Measurements from ENCODE around the gene GOSR2. TPM values are rescaled to one million over a fixed set of nuclear protein-coding genes. Genes with fewer than 3 reads are reported as not detected.
"Not testable (repeated sequence)": the region's sequence is repeated elsewhere in the genome, so short reads cannot be mapped to it uniquely, and the experiment has no call there.

The GOSR2 gene
- total RNA-seq, 1 experiment from 2014 or later: 34.5 TPM

DNA sequence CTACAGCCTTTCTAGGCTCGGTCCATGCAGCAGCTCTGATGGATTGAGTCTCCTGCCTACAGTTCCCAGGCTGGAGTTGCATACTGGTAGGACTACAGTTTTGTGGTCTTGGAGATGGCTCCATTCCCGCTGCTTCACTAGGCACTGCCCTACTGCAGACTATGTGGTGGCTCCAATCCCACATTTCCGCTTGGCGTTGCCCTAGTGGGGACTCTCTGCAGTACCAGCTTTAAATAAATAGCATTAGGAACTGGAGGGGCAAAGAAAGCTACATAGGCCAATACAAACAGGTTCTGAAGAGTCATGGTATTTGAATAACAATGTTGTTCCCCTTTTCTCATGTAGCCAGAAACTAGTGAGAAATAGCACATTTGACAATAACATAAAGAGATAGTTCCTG lies 5.4 kb upstream of the GOSR2 start:
- BruUV-seq (replicated peaks): no TSS peak
- Histone ChIP-seq H3K79me2 (ENCODE audit: low read depth) (peaks cover 5% of the 10 kb centered on the region; the same call in 1 of the 2 replicates), H3K9me2 (ENCODE audit: insufficient read depth) (no peaks in the 10 kb centered on the region), H3K27ac (no peak overlapping the region), H3F3A (ENCODE audit: insufficient read depth, low read depth) (no peaks in the 10 kb centered on the region), H3K9me3 (ENCODE audit: insufficient read depth, low read depth) (no peaks in the 10 kb centered on the region), H3K27me3 (ENCODE audit: insufficient read depth, low read depth) (0 out of 2 replicates have a peak, but pooled peaks cover 4% of the 10 kb centered on the region), H3K4me1 (replicated peaks; ENCODE audit: insufficient read depth) (0 out of 2 replicates have a peak, but pooled peaks cover 5% of the 10 kb centered on the region), H3K36me3 (ENCODE audit: low read depth) (no peaks in the 10 kb centered on the region), H4K20me1 (ENCODE audit: insufficient read depth) (no peaks in the 10 kb centered on the region), H2AFZ (no peak overlapping the region), H3K4me3 (no peak overlapping the region), H3K4me2 (no peak overlapping the region)
- intact Hi-C loops (cut with micrococcal nuclease; ENCODE audit: unreplicated experiment): no loop called here
- no peak for DNase-seq
- ChIA-PET POLR2A (ENCODE audit: unreplicated experiment) (no interaction called here), CTCF (no interaction called here)
- TF ChIP-seq EZH2 (IDR thresholded peaks at IDR 0.05; ENCODE audit: low read depth): no peak
- TF ChIP-seq, protein P1, sequence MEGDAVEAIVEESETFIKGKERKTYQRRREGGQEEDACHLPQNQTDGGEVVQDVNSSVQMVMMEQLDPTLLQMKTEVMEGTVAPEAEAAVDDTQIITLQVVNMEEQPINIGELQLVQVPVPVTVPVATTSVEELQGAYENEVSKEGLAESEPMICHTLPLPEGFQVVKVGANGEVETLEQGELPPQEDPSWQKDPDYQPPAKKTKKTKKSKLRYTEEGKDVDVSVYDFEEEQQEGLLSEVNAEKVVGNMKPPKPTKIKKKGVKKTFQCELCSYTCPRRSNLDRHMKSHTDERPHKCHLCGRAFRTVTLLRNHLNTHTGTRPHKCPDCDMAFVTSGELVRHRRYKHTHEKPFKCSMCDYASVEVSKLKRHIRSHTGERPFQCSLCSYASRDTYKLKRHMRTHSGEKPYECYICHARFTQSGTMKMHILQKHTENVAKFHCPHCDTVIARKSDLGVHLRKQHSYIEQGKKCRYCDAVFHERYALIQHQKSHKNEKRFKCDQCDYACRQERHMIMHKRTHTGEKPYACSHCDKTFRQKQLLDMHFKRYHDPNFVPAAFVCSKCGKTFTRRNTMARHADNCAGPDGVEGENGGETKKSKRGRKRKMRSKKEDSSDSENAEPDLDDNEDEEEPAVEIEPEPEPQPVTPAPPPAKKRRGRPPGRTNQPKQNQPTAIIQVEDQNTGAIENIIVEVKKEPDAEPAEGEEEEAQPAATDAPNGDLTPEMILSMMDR (conservative IDR thresholded peaks at IDR 0.05): no peak

DNA sequence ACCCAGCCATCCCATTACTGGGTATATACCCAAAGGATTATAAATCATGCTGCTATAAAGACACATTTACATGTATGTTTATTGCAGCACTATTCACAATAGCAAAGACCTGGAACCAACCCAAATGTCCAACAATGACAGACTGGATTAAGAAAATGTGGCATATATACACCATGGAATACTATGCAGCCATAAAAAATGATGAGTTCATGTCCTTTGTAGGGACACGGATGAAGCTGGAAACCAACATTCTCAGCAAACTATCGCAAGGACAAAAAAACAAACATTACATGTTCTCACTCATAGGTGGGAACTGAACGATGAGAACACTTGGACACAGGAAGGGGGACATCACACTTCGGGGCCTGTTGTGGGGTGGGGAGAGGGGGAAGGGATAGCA lies 998 bp upstream of the GOSR2 start:
- H3K9me2 ChIP-seq (ENCODE audit: insufficient read depth); H2AFZ ChIP-seq; H3K9me3 ChIP-seq (ENCODE audit: insufficient read depth, low read depth); H3K27me3 ChIP-seq (ENCODE audit: insufficient read depth, low read depth); BruUV-seq (replicated peaks); POLR2A ChIA-PET (ENCODE audit: unreplicated experiment); DNase-seq; intact Hi-C loops (cut with micrococcal nuclease; ENCODE audit: unreplicated experiment); CTCF ChIA-PET; H3F3A ChIP-seq (ENCODE audit: insufficient read depth, low read depth); H3K27ac ChIP-seq: not testable (repeated sequence)
- H3K79me2 ChIP-seq (ENCODE audit: low read depth): peaks cover 45% of the 10 kb centered on the region
- H4K20me1 ChIP-seq (ENCODE audit: insufficient read depth): peaks cover 29% of the 10 kb centered on the region
- peak overlapping the region; percentile 89; the same call in 1 of the 2 replicates for H3K4me3 ChIP-seq
- peaks cover 12% of the 10 kb centered on the region for H3K4me1 ChIP-seq (replicated peaks; ENCODE audit: insufficient read depth)
- peaks cover 11% of the 10 kb centered on the region; the same call in 1 of the 2 replicates for H3K36me3 ChIP-seq (ENCODE audit: low read depth)
- peak overlapping the region; percentile 86 for H3K4me2 ChIP-seq

GRCh38 chr17:46922487-46922803 lies 515 bp upstream of the GOSR2 start:
- BruUV-seq (replicated peaks): TSS peak; percentile 62
- peaks cover 11% of the 10 kb centered on the region; the same call in 1 of the 2 replicates for H3K36me3 ChIP-seq (ENCODE audit: low read depth)
- DNase-seq: no peak
- peaks cover 50% of the 10 kb centered on the region for H3K79me2 ChIP-seq (ENCODE audit: low read depth)
- H3K9me2 ChIP-seq (ENCODE audit: insufficient read depth): no peaks in the 10 kb centered on the region
- ChIA-PET CTCF (no interaction called here), POLR2A (ENCODE audit: unreplicated experiment) (no interaction called here)
- TF ChIP-seq EZH2 (IDR thresholded peaks at IDR 0.05; ENCODE audit: low read depth): no peak
- TF ChIP-seq, protein P1 (conservative IDR thresholded peaks at IDR 0.05): no peak
- no peaks in the 10 kb centered on the region for H3K9me3 ChIP-seq (ENCODE audit: insufficient read depth, low read depth)
- peak overlapping the region; percentile 89 for H3K4me3 ChIP-seq
- H3K27me3 ChIP-seq (ENCODE audit: insufficient read depth, low read depth): no peaks in the 10 kb centered on the region
- peak overlapping the region; percentile 97 for H2AFZ ChIP-seq
- H3K4me2 ChIP-seq: peak overlapping the region; percentile 86
- H3K4me1 ChIP-seq (replicated peaks; ENCODE audit: insufficient read depth): peaks cover 12% of the 10 kb centered on the region
- H3F3A ChIP-seq (ENCODE audit: insufficient read depth, low read depth): no peaks in the 10 kb centered on the region
- peaks cover 34% of the 10 kb centered on the region for H4K20me1 ChIP-seq (ENCODE audit: insufficient read depth)
- peak overlapping the region; percentile 83 for H3K27ac ChIP-seq
- intact Hi-C loops (cut with micrococcal nuclease; ENCODE audit: unreplicated experiment): no loop called here

DNA sequence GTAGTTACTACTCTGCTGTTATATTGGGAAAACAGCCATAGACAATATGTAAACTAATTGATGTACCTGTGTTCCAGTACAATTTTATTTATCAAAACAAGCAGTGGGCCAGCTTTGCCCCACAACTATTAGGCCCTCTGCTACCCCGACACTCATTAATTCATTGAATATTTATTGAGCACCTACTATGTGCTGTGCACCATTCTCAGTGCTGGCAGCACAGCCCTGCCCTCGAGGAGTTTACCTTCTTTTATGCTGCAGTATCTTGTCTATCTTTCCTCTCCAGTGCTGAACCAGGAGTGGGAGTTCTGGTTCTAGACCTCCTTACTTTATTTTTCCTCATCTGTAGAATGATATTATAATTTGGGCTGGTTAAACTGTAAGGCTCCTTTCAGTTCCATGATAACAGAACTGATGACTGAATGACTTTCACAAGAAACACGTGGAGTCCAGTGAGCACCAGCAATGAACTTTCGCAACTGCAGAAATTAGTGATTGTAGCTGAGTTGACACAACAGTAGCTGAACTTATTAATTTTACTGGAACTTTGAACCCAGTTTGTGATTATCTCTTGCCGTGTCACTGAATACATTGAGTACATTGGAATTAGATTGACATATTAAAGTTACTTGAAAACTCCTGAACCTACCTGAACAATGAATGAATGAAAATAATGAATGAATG lies 2.4 kb downstream of the GOSR2 start:
- ChIA-PET POLR2A (ENCODE audit: unreplicated experiment) (no interaction called here), CTCF (no interaction called here)
- no peak overlapping the region for H3K27ac ChIP-seq
- H3K27me3 ChIP-seq (ENCODE audit: insufficient read depth, low read depth): no peaks in the 10 kb centered on the region
- no peaks in the 10 kb centered on the region for H3F3A ChIP-seq (ENCODE audit: insufficient read depth, low read depth)
- peaks cover 20% of the 10 kb centered on the region for H3K36me3 ChIP-seq (ENCODE audit: low read depth)
- no peak overlapping the region for H3K4me3 ChIP-seq
- peaks cover 60% of the 10 kb centered on the region for H4K20me1 ChIP-seq (ENCODE audit: insufficient read depth)
- H3K4me1 ChIP-seq (replicated peaks; ENCODE audit: insufficient read depth): peaks cover 12% of the 10 kb centered on the region
- intact Hi-C loops (cut with micrococcal nuclease; ENCODE audit: unreplicated experiment): no loop called here
- no peak overlapping the region for H2AFZ ChIP-seq
- DNase-seq: no peak
- TF ChIP-seq, protein P1 (conservative IDR thresholded peaks at IDR 0.05): no peak
- TF ChIP-seq EZH2 (IDR thresholded peaks at IDR 0.05; ENCODE audit: low read depth): no peak
- H3K9me2 ChIP-seq (ENCODE audit: insufficient read depth): no peaks in the 10 kb centered on the region
- peak overlapping the region; percentile 86; the same call in 1 of the 2 replicates for H3K4me2 ChIP-seq
- no peaks in the 10 kb centered on the region for H3K9me3 ChIP-seq (ENCODE audit: insufficient read depth, low read depth)
- BruUV-seq (replicated peaks): no TSS peak
- H3K79me2 ChIP-seq (ENCODE audit: low read depth): peaks cover 68% of the 10 kb centered on the region
